Ishikawa (cell line): ENCODE data around the gene LRRC8D.

Experiments
- CEBPB ChIP-seq: IDR thresholded peaks from 2 replicates; pipeline ENCODE4 v1.6.1; 2012
- CREB1 ChIP-seq: IDR thresholded peaks from 2 replicates; pipeline ENCODE4 v1.6.1; 2012; ENCODE audit warnings: low read depth
- EGR1 ChIP-seq: IDR thresholded peaks from 2 replicates; pipeline ENCODE4 v1.6.1; 2012
- EP300 ChIP-seq: IDR thresholded peaks from 2 replicates; pipeline ENCODE4 v1.6.1; 2012; ENCODE audit warnings: borderline replicate concordance
- FOXM1 ChIP-seq: IDR thresholded peaks from 2 replicates; pipeline ENCODE4 v1.6.1; 2012; ENCODE audit warnings: low read depth, borderline replicate concordance
- MAX ChIP-seq: IDR thresholded peaks from 2 replicates; pipeline ENCODE4 v1.6.1; 2012
- NFIC ChIP-seq: IDR thresholded peaks from 2 replicates; pipeline ENCODE4 v1.6.1; 2012
- RAD21 ChIP-seq: IDR thresholded peaks from 2 replicates; pipeline ENCODE4 v1.6.1; 2012; ENCODE audit warnings: low read depth
- REST ChIP-seq: IDR thresholded peaks from 2 replicates; pipeline ENCODE4 v1.6.1; 2012; ENCODE audit warnings: low read depth, mild to moderate bottlenecking
- TAF1 ChIP-seq: IDR thresholded peaks from 2 replicates; pipeline ENCODE4 v1.6.1; 2012; ENCODE audit warnings: low read depth, mild to moderate bottlenecking
- TCF12 ChIP-seq: IDR thresholded peaks from 2 replicates; pipeline ENCODE4 v1.6.1; 2012; ENCODE audit warnings: low read depth
- TEAD4 ChIP-seq: IDR thresholded peaks from 2 replicates; pipeline ENCODE4 v1.6.1; 2012
- USF1 ChIP-seq: IDR thresholded peaks from 2 replicates; pipeline ENCODE4 v1.6.1; 2012
- YY1 ChIP-seq: IDR thresholded peaks from 2 replicates; pipeline ENCODE4 v1.6.1; 2012; ENCODE audit warnings: low read depth
- ZBTB7A ChIP-seq: IDR thresholded peaks from 2 replicates; pipeline ENCODE4 v1.6.1; 2012; ENCODE audit warnings: low read depth

The LRRC8D gene

GRCh38 chr1:89962024-89962741 lies 141.4 kb downstream of the LRRC8D start:
- no peak for TF ChIP-seq TCF12

DNA sequence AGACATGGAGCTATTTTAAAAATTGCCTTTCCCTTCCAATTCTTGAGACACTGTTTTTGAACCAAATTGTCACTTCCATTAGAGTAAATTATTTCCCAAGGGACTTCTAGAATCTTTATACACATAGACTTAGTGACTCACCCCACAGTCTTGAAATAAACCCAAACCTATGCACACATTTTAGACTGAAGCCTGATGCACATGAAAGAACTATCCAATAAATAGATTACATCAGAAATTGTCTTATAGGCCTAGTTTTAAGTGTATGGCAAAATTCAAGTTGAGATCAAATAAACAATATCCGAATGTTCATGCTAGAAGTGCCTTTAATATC lies 141.9 kb downstream of the LRRC8D start:
- no peak for TF ChIP-seq ZBTB7A
- no peak for TF ChIP-seq TEAD4
- no peak for TF ChIP-seq EGR1
- no peak for TF ChIP-seq TCF12
- no peak for TF ChIP-seq YY1
- no peak for TF ChIP-seq MAX
- TF ChIP-seq FOXM1 = no peak
- TF ChIP-seq CREB1 = no peak
- TF ChIP-seq NFIC = no peak
- TF ChIP-seq USF1 = no peak
- no peak for TF ChIP-seq TAF1
- no peak for TF ChIP-seq CEBPB

DNA sequence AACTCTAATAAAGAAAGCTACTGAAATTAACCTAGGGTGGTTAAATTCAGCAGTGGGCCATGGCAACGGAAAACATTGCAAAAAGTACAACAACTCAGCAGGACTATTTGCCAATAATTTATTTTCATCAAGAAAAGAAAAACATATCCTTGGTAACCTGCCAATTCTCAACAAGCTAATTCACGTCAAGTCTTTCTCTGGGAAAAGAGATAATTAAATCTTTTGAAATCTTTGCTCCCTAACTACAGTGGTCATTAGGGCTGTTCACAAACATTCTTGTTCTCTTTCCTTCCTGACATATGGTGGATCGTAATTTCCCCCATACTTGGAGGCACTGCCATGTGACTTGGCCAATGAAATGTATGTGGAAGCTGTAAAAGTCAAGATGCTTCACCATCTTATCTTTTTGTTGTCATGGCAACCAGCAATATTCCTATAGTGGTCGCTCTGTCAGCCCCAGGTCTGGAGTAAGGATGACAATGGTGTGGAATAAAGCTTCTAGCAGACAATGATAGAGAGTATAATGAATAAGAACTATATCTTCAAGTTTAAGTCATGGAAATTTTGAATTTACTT lies 144.4 kb downstream of the LRRC8D start:
- TF ChIP-seq TAF1 = no peak
- TF ChIP-seq RAD21 = no peak
- no peak for TF ChIP-seq REST
- no peak for TF ChIP-seq YY1
- no peak for TF ChIP-seq EP300

GRCh38 chr1:89966656-89967055 lies 145.8 kb downstream of the LRRC8D start:
- TF ChIP-seq CREB1 (no peak), TAF1 (no peak), FOXM1 (no peak), TCF12 (no peak), USF1 (no peak), NFIC (no peak), TEAD4 (no peak), RAD21 (no peak)

DNA sequence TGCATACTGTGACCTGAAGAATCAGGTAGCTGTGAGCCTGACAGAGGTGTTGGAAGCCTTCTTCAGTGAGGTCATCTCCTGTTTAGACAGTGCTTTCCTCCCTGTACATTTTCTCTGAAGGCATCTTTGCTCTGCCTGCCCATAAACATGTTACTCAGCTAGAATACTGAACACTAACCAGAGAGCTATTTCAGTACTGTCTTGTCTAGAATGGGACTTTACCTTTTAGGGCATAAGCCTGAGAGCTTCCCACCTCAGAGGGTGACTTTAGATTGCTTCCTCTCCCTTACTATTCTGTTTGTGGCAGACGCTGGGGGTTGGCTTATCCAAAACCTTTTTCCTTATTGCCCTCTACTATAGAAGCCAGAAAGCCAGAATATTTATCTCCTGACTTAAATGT lies 150.8 kb downstream of the LRRC8D start:
- TF ChIP-seq FOXM1 (no peak), ZBTB7A (no peak), MAX (no peak), TCF12 (no peak), CREB1 (no peak), USF1 (no peak), REST (no peak), EGR1 (no peak), TAF1 (no peak), EP300 (no peak)

- no peak for TF ChIP-seq USF1
- no peak for TF ChIP-seq RAD21
- no peak for TF ChIP-seq EP300
- no peak for TF ChIP-seq FOXM1
- no peak for TF ChIP-seq MAX
- TF ChIP-seq ZBTB7A = no peak
- TF ChIP-seq CEBPB = no peak
These were observed 151.2 kb downstream of the LRRC8D start for GRCh38 chr1:89972024-89972423.
